ENCODE data around the gene C16orf74.

C16orf74 gene

DNA sequence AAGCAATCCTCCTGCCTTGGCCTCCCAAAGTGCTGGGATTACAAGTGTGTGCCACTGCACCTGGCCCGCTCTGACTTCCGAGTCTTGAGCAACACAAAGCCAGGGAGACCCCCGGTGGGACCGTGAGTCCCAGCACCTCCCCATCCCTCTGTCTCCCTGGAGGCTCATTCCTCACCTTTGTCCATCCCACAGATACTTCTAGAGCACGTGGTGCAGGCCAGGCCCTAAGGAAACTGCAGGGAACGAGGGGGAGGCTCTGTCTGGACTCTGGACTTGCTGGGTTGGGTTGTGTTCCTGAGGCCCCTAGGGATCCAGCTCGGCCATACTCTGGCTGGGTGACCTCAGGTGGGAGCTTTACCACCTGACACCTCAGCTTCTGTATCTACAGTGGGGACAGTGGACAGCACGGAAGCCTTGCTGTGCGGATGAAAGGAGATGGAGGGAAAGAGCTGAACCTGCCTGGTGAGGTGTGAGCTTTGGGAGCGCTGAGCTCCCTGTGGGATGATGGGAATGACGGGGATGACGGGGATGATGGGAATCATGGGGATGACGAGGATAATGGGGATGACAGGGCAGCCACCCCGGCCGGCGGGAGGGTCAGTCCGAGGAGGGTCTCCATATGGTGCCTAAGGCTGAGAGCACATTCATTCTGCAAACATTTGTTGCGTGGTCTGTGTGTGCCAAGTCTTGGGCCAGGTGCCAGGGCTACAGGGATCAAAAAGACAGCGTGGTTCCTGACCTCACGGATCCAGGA is 26.6 kb downstream of the C16orf74 start:
- DNase-seq, result no peak
- Mint-ChIP-seq H3K4me1 (peaks cover 10% of the 10 kb centered on the region), H3K27ac (no peak overlapping the region), H3K4me3 (no peak overlapping the region), H3K27me3 (ENCODE audit: low read depth, poor library complexity) (peaks cover 54% of the 10 kb centered on the region), H3K9me3 (peaks cover 5% of the 10 kb centered on the region), H3K36me3 (ENCODE audit: low read depth) (no peaks in the 10 kb centered on the region)
- TF ChIP-seq, protein P1, sequence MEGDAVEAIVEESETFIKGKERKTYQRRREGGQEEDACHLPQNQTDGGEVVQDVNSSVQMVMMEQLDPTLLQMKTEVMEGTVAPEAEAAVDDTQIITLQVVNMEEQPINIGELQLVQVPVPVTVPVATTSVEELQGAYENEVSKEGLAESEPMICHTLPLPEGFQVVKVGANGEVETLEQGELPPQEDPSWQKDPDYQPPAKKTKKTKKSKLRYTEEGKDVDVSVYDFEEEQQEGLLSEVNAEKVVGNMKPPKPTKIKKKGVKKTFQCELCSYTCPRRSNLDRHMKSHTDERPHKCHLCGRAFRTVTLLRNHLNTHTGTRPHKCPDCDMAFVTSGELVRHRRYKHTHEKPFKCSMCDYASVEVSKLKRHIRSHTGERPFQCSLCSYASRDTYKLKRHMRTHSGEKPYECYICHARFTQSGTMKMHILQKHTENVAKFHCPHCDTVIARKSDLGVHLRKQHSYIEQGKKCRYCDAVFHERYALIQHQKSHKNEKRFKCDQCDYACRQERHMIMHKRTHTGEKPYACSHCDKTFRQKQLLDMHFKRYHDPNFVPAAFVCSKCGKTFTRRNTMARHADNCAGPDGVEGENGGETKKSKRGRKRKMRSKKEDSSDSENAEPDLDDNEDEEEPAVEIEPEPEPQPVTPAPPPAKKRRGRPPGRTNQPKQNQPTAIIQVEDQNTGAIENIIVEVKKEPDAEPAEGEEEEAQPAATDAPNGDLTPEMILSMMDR (IDR thresholded peaks at IDR 0.05), result no peak

DNA sequence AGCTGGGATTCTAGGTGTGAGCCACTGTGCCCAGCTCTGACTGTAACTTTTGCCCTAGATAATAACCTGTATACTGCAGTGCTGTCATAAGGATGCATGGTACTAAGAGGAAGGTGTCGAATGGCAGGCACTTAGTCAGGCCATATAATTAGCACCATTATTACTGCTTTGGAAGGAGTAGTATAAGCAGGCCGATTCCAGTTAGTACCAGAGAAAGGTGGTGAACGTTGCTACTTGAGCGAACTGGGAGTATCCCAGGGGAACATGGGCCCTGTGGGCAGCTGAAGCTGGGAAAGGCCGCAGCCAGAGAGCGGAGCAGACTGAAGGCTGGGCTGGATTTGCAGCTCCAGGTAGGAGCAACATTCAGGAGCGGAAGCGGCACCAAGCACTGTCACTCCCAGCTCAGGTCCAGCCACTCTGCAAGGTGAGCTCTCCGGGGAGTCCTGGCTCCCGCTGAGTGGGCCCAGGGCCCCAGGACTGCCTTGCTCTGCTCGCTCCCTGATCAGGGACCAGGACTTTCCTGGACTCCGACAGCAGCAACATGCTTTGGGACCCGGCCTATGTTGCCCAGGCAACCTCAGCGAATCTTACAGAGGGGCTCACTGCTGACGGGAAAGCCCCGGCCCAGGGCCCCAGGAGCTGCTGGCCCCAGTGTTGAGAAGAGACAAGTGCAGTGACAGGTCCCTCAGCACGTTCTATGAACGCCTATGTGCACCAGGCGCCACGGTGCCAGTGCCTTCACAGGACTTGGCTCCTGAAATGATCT is 28.6 kb downstream of the C16orf74 start:
- Mint-ChIP-seq H3K9me3 (peaks cover 5% of the 10 kb centered on the region), H3K36me3 (ENCODE audit: low read depth) (no peaks in the 10 kb centered on the region), H3K27ac (no peak overlapping the region), H3K4me1 (peaks cover 9% of the 10 kb centered on the region), H3K27me3 (ENCODE audit: low read depth, poor library complexity) (peaks cover 67% of the 10 kb centered on the region), H3K4me3 (no peak overlapping the region)
- no peak for DNase-seq
- TF ChIP-seq, protein P1 (IDR thresholded peaks at IDR 0.05), result no peak

DNA sequence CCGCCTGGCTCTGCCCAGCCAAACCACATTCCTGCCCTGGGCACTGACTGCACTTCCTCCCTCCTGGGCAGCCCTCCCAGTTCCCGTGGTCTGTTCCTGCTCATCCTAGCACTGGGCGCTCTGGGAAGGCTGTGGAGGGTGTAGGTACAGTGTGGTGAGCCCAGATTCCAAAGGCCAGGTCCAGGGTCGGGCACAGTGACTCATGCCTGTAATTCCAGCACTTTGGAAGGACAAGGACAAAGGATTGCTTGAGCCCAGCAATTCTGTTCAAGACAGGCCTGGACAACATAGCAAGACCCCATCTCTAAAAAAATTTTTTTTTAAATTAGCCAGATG is 30.6 kb downstream of the C16orf74 start:
- peaks cover 61% of the 10 kb centered on the region for H3K27me3 Mint-ChIP-seq (ENCODE audit: low read depth, poor library complexity)
- no peak for DNase-seq
- peaks cover 19% of the 10 kb centered on the region for H3K4me1 Mint-ChIP-seq
- no peaks in the 10 kb centered on the region for H3K36me3 Mint-ChIP-seq (ENCODE audit: low read depth)
- no peak overlapping the region for H3K27ac Mint-ChIP-seq
- no peak overlapping the region for H3K4me3 Mint-ChIP-seq
- TF ChIP-seq, protein P1 (IDR thresholded peaks at IDR 0.05), result no peak
- no peaks in the 10 kb centered on the region for H3K9me3 Mint-ChIP-seq

DNA sequence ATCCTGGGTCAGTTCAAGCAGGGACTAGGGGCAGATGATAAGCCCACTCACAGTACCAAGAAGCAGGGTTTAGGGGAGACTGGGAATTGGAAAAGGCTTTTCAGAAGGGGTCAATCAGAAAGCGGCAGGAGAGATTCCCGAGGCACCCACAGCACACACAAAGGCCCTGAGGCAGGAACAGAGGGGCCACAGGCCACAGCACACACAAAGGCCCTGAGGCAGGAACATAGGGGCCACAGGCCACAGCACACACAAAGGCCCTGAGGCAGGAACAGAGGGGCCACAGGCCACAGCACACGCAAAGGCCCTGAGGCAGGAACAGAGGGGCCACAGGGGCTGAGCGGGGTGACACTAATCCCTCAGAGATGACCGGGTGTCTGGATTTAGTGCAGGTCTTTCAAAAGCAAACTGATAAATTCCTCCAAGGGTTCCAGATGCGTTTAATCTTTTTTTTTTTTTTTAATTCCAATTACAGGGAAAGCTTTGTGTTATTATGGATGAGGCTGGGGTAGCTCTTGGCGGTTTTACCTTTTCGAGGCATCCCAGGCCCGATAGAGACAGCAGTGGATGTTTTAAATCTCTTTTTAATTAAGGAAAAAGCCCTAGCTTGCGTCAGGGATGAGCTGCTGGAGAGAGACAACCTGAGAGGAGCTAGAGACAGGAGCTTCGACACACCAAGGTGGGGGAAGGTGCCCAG is 31.1 kb downstream of the C16orf74 start:
- Mint-ChIP-seq H3K9me3 (no peaks in the 10 kb centered on the region), H3K27ac (no peak overlapping the region), H3K4me3 (no peak overlapping the region), H3K36me3 (ENCODE audit: low read depth) (no peaks in the 10 kb centered on the region), H3K27me3 (ENCODE audit: low read depth, poor library complexity) (peaks cover 64% of the 10 kb centered on the region), H3K4me1 (peaks cover 22% of the 10 kb centered on the region)
- TF ChIP-seq, protein P1 (IDR thresholded peaks at IDR 0.05), result no peak
- no peak for DNase-seq

DNA sequence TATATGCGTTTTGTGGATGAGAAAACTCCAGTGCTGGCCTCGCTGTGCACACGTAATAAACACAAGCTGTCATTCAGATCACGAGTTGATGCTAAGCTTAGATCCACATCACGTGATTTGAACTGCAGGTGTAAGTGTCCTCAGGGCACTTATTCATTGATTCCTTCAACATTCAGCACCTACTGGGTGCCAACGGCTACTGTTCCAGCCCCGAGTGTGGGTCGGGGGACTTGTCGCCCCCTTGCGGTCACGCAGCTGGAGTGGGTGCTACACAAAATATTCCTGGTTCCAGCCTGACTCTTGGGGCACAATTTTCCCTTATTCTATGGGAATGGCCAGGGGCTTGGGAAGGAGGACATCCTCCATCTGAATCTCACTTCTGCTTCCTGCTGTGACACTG is 32.2 kb downstream of the C16orf74 start:
- TF ChIP-seq, protein P1 (IDR thresholded peaks at IDR 0.05), result peak; percentile 55
- DNase-seq, result peak; percentile 55
- H3K9me3 Mint-ChIP-seq, result no peaks in the 10 kb centered on the region
- no peaks in the 10 kb centered on the region for H3K36me3 Mint-ChIP-seq (ENCODE audit: low read depth)
- peaks cover 22% of the 10 kb centered on the region for H3K4me1 Mint-ChIP-seq
- H3K27ac Mint-ChIP-seq, result no peak overlapping the region
- H3K27me3 Mint-ChIP-seq (ENCODE audit: low read depth, poor library complexity), result peaks cover 65% of the 10 kb centered on the region
- no peak overlapping the region for H3K4me3 Mint-ChIP-seq

Data from nephron progenitor cell (in vitro differentiated cells).